PC-3 (cell line): ENCODE measurements around the gene KNCN.

Experiments
- CTCF ChIP-seq: fragments of 300-600 bp; sonication (generic); conservative IDR thresholded peaks from 2 replicates; pipeline ENCODE4 v1.5.1; 2017; ENCODE audit warnings: antibody characterized with exemption, low read depth, mild to moderate bottlenecking, low read length
- EZH2 ChIP-seq: fragments of 300-600 bp; sonication (generic); IDR thresholded peaks from one replicate; pipeline ENCODE4 v1.6.1; 2017; ENCODE audit warnings: antibody characterized with exemption, mild to moderate bottlenecking, low read length; ENCODE audit not compliant: unreplicated experiment

DNA sequence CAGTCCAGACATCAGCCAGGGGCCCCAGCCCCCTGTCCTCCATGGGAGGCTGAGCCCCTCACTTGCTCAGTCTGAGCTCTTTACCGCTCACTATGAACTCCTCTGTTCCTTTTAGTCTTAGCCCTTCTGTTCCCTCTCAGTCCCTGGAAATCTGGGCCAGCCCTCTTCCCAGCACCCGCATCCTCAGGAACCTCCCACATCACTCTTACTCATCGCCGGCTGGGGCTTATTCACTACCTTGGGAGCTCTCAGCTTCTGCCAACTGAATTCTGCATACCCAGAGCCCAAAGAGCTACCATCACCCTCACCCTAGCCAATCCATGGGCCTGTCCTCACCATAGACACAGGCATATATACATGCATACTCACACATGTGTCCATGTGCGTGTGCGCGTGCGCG lies 11.5 kb downstream of the KNCN start:
- TF ChIP-seq EZH2 (no peak), CTCF (no peak)
